WTC11 (cell line): ENCODE data around the gene CDC20. TPM values are rescaled to one million over a fixed set of nuclear protein-coding genes. Genes with fewer than 3 reads are reported as not detected.

ENCODE experiments used
- ATAC-seq: fragments of 200-7000 bp; cut with Tn5 transposase; 2 replicates; pipeline ENCODE4 v1.10.0; 2021; ENCODE audit warnings: mild to moderate bottlenecking, moderate library complexity
- CTCF ChIA-PET: fragments of 300-600 bp; sonication (Branson Sonifier 250); formaldehyde crosslinking; loops from one replicate; lab custom pipeline; 2021; ENCODE audit warnings: antibody characterized with exemption; lab: Charles Lee
- POLR2A ChIA-PET: fragments of 350-600 bp; sonication (Branson Sonifier 250); formaldehyde crosslinking; loops from one replicate; lab custom pipeline; 2021; ENCODE audit warnings: antibody characterized with exemption; lab: Charles Lee
- DNase-seq: peaks from one replicate; pipeline ENCODE4 v3.0.0; 2021; ENCODE audit warnings: low spot score
- H3K27ac Mint-ChIP-seq: 2 replicates; pipeline ENCODE4 v1.8.0; 2021; ENCODE audit warnings: mixed read lengths
- H3K27me3 Mint-ChIP-seq: 2 replicates; pipeline ENCODE4 v1.8.0; 2021; ENCODE audit warnings: low read depth, mild to moderate bottlenecking, moderate library complexity, mixed read lengths
- H3K36me3 Mint-ChIP-seq: 2 replicates; pipeline ENCODE4 v1.8.0; 2021; ENCODE audit warnings: mixed read lengths
- H3K4me1 Mint-ChIP-seq: 2 replicates; pipeline ENCODE4 v1.8.0; 2022; ENCODE audit warnings: mixed read lengths
- H3K4me3 Mint-ChIP-seq: 2 replicates; pipeline ENCODE4 v1.8.0; 2021; ENCODE audit warnings: mild to moderate bottlenecking, moderate library complexity, mixed read lengths
- H3K9me3 Mint-ChIP-seq: 2 replicates; pipeline ENCODE4 v1.8.0; 2021; ENCODE audit warnings: mixed read lengths
- AR ChIP-seq: fragments of 250-450 bp; sonication (Bioruptor Pico); IDR thresholded peaks from 2 replicates; pipeline ENCODE4 v1.9.0; 2021; ENCODE audit warnings: mild to moderate bottlenecking
- ATF1 ChIP-seq: sonication (generic); formaldehyde crosslinking; IDR thresholded peaks from 2 replicates; pipeline ENCODE4 v1.8.1; 2023; ENCODE audit warnings: mild to moderate bottlenecking, moderate library complexity, missing genetic modification reagents
- ATF3 ChIP-seq: sonication (generic); formaldehyde crosslinking; conservative IDR thresholded peaks from 2 replicates; pipeline ENCODE4 v1.8.1; 2022; ENCODE audit warnings: mild to moderate bottlenecking, missing genetic modification reagents
- CBFB ChIP-seq: sonication (generic); formaldehyde crosslinking; IDR thresholded peaks from 2 replicates; pipeline ENCODE4 v1.8.1; 2022; ENCODE audit warnings: mild to moderate bottlenecking, low read depth, missing genetic modification reagents
- CREB1 ChIP-seq: sonication (generic); formaldehyde crosslinking; IDR thresholded peaks from 2 replicates; pipeline ENCODE4 v1.8.0; 2023; ENCODE audit warnings: mild to moderate bottlenecking, missing genetic modification reagents
- EMX1 ChIP-seq: fragments of 250-450 bp; sonication (Bioruptor Pico); IDR thresholded peaks from 2 replicates; pipeline ENCODE4 v1.8.0; 2021; ENCODE audit warnings: mild to moderate bottlenecking
- ETV6 ChIP-seq: sonication (generic); formaldehyde crosslinking; IDR thresholded peaks from 2 replicates; pipeline ENCODE4 v1.8.1; 2022; ENCODE audit warnings: mild to moderate bottlenecking, missing genetic modification reagents
- GRHL2 ChIP-seq: fragments of 250-450 bp; sonication (Bioruptor Pico); IDR thresholded peaks from 2 replicates; pipeline ENCODE4 v1.8.0; 2022; ENCODE audit warnings: mild to moderate bottlenecking, moderate library complexity; ENCODE audit not compliant: insufficient replicate concordance, severe bottlenecking
- JAZF1 ChIP-seq: fragments of 250-450 bp; sonication (Bioruptor Pico); IDR thresholded peaks from 2 replicates; pipeline ENCODE4 v1.9.0; 2021; ENCODE audit warnings: moderate library complexity, mild to moderate bottlenecking, inconsistent platforms
- KAT7 ChIP-seq: sonication (generic); formaldehyde crosslinking; IDR thresholded peaks from 2 replicates; pipeline ENCODE4 v1.8.1; 2023; ENCODE audit warnings: missing genetic modification reagents, mild to moderate bottlenecking, borderline replicate concordance
- MLX ChIP-seq: sonication (generic); formaldehyde crosslinking; IDR thresholded peaks from 2 replicates; pipeline ENCODE4 v1.8.1; 2023; ENCODE audit warnings: mild to moderate bottlenecking, missing genetic modification reagents, moderate library complexity
- MYBL2 ChIP-seq: sonication (generic); formaldehyde crosslinking; IDR thresholded peaks from 2 replicates; pipeline ENCODE4 v1.8.1; 2023; ENCODE audit warnings: mild to moderate bottlenecking, moderate library complexity, missing genetic modification reagents
- NFATC4 ChIP-seq: fragments of 250-450 bp; sonication (Bioruptor Pico); IDR thresholded peaks from 2 replicates; pipeline ENCODE4 v1.9.0; 2021; ENCODE audit warnings: mild to moderate bottlenecking
- NFE2L1 ChIP-seq: sonication (generic); formaldehyde crosslinking; IDR thresholded peaks from 2 replicates; pipeline ENCODE4 v1.8.1; 2023; ENCODE audit warnings: missing genetic modification reagents
- NFYB ChIP-seq: sonication (generic); formaldehyde crosslinking; conservative IDR thresholded peaks from 2 replicates; pipeline ENCODE4 v1.8.0; 2022; ENCODE audit warnings: low read depth, missing genetic modification reagents
- NR2C2 ChIP-seq: sonication (generic); formaldehyde crosslinking; IDR thresholded peaks from 2 replicates; pipeline ENCODE4 v1.8.0; 2022; ENCODE audit warnings: mild to moderate bottlenecking, missing genetic modification reagents
- OVOL2 ChIP-seq: fragments of 250-450 bp; sonication (Bioruptor Pico); IDR thresholded peaks from 2 replicates; pipeline ENCODE4 v1.9.0; 2021; ENCODE audit warnings: mild to moderate bottlenecking, borderline replicate concordance
- SMAD4 ChIP-seq: sonication (generic); formaldehyde crosslinking; IDR thresholded peaks from 2 replicates; pipeline ENCODE4 v1.8.0; 2022; ENCODE audit warnings: mild to moderate bottlenecking, missing genetic modification reagents
- SOX15 ChIP-seq: fragments of 250-450 bp; sonication (Bioruptor Pico); IDR thresholded peaks from 2 replicates; pipeline ENCODE4 v1.9.0; 2021; ENCODE audit warnings: mild to moderate bottlenecking
- ZMAT4 ChIP-seq: fragments of 250-450 bp; sonication (Bioruptor Pico); IDR thresholded peaks from 2 replicates; pipeline ENCODE4 v1.9.0; 2021; ENCODE audit warnings: mild to moderate bottlenecking
- ZNF263 ChIP-seq: sonication (generic); formaldehyde crosslinking; IDR thresholded peaks from 2 replicates; pipeline ENCODE4 v1.8.1; 2022; ENCODE audit warnings: low read depth, mild to moderate bottlenecking, moderate library complexity, missing genetic modification reagents
- ZNF416 ChIP-seq: fragments of 250-450 bp; sonication (Bioruptor Pico); IDR thresholded peaks from 2 replicates; pipeline ENCODE4 v1.9.0; 2021; ENCODE audit warnings: mild to moderate bottlenecking, inconsistent platforms
- ZNF512 ChIP-seq: sonication (generic); formaldehyde crosslinking; IDR thresholded peaks from 2 replicates; pipeline ENCODE4 v1.8.1; 2022; ENCODE audit warnings: missing genetic modification reagents, borderline replicate concordance
- ZNF671 ChIP-seq: fragments of 250-450 bp; sonication (Bioruptor Pico); IDR thresholded peaks from 2 replicates; pipeline ENCODE4 v1.8.0; 2021; ENCODE audit warnings: mild to moderate bottlenecking
- total RNA-seq: library from RNA; stranded (reverse); gene quantifications from 3 replicates; pipeline ENCODE4 v1.2.3, GENCODE V29; 2021
- TF ChIP-seq, protein P1 (sequence below): fragments of 250-450 bp; sonication (Bioruptor Pico); IDR thresholded peaks from 2 replicates; pipeline ENCODE4 v1.9.0; 2021; ENCODE audit warnings: moderate library complexity, mild to moderate bottlenecking, inconsistent platforms, borderline replicate concordance
- TF ChIP-seq, protein P2 (sequence below): sonication (generic); formaldehyde crosslinking; IDR thresholded peaks from 2 replicates; pipeline ENCODE4 v1.8.0; 2023; ENCODE audit warnings: missing genetic modification reagents
- TF ChIP-seq, protein P3 (sequence below): sonication (generic); formaldehyde crosslinking; IDR thresholded peaks from 2 replicates; pipeline ENCODE4 v1.8.0; 2022; ENCODE audit warnings: missing genetic modification reagents

CDC20 gene
- total RNA-seq, 1 experiment from 2014 or later: 280 TPM

DNA sequence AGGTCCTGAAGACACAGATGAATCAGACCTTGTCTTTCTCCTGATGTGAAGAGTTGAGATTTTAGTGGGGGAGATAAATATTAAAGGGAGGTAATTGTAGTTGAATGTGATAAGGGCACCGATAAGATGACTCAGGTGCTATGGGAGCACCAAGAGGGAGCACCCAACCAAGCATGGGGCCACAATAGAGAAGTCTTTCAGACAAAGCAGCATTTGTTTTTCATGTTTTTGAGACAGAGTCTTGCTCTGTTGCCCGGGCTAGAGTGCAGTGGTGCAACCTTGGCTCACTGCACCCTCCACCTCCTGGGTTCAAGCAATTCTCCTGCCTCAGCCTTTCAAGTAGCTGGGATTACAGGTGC is 47.1 kb downstream of the CDC20 start:
- ATAC-seq (no peak), DNase-seq (no peak)
- Mint-ChIP-seq H3K27me3 (no peaks in the 10 kb centered on the region), H3K4me3 (no peak overlapping the region), H3K36me3 (peaks cover 36% of the 10 kb centered on the region), H3K4me1 (no peaks in the 10 kb centered on the region), H3K27ac (no peak overlapping the region), H3K9me3 (no peaks in the 10 kb centered on the region)
- ChIA-PET POLR2A (no interaction called here), CTCF (interaction anchor here (0.9 kb wide), 1 partner anchor 9 kb away, joined by 5 read pairs; no protein-coding TSS in a partner anchor)
- TF ChIP-seq MYBL2 (CRISPR knock-in tag) (no peak), ZNF416 (CRISPR knock-in tag) (no peak), ZNF512 (CRISPR knock-in tag) (no peak), GRHL2 (no peak), ATF1 (CRISPR knock-in tag) (no peak), ZNF263 (CRISPR knock-in tag) (no peak), NFYB (CRISPR knock-in tag) (no peak), JAZF1 (no peak), OVOL2 (CRISPR knock-in tag) (no peak), ZMAT4 (CRISPR knock-in tag) (no peak), ETV6 (CRISPR knock-in tag) (no peak), CREB1 (CRISPR knock-in tag) (no peak), CBFB (CRISPR knock-in tag) (no peak), NR2C2 (CRISPR knock-in tag) (no peak)
- TF ChIP-seq, protein P1, sequence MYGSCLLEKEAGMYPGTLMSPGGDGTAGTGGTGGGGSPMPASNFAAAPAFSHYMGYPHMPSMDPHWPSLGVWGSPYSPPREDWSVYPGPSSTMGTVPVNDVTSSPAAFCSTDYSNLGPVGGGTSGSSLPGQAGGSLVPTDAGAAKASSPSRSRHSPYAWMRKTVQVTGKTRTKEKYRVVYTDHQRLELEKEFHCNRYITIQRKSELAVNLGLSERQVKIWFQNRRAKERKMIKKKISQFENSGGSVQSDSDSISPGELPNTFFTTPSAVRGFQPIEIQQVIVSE: no peak
- TF ChIP-seq, protein P2, sequence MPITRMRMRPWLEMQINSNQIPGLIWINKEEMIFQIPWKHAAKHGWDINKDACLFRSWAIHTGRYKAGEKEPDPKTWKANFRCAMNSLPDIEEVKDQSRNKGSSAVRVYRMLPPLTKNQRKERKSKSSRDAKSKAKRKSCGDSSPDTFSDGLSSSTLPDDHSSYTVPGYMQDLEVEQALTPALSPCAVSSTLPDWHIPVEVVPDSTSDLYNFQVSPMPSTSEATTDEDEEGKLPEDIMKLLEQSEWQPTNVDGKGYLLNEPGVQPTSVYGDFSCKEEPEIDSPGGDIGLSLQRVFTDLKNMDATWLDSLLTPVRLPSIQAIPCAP (CRISPR knock-in tag): no peak
- TF ChIP-seq, protein P3, sequence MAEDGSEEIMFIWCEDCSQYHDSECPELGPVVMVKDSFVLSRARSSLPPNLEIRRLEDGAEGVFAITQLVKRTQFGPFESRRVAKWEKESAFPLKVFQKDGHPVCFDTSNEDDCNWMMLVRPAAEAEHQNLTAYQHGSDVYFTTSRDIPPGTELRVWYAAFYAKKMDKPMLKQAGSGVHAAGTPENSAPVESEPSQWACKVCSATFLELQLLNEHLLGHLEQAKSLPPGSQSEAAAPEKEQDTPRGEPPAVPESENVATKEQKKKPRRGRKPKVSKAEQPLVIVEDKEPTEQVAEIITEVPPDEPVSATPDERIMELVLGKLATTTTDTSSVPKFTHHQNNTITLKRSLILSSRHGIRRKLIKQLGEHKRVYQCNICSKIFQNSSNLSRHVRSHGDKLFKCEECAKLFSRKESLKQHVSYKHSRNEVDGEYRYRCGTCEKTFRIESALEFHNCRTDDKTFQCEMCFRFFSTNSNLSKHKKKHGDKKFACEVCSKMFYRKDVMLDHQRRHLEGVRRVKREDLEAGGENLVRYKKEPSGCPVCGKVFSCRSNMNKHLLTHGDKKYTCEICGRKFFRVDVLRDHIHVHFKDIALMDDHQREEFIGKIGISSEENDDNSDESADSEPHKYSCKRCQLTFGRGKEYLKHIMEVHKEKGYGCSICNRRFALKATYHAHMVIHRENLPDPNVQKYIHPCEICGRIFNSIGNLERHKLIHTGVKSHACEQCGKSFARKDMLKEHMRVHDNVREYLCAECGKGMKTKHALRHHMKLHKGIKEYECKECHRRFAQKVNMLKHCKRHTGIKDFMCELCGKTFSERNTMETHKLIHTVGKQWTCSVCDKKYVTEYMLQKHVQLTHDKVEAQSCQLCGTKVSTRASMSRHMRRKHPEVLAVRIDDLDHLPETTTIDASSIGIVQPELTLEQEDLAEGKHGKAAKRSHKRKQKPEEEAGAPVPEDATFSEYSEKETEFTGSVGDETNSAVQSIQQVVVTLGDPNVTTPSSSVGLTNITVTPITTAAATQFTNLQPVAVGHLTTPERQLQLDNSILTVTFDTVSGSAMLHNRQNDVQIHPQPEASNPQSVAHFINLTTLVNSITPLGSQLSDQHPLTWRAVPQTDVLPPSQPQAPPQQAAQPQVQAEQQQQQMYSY (CRISPR knock-in tag): no peak

- Mint-ChIP-seq H3K4me1 (no peaks in the 10 kb centered on the region), H3K27ac (no peak overlapping the region), H3K9me3 (peaks cover 6% of the 10 kb centered on the region), H3K36me3 (peaks cover 19% of the 10 kb centered on the region), H3K4me3 (no peak overlapping the region), H3K27me3 (no peaks in the 10 kb centered on the region)
- ATAC-seq (no peak), DNase-seq (no peak)
- POLR2A ChIA-PET: no interaction called here
- CTCF ChIA-PET: no interaction called here
- no peak for TF ChIP-seq NFATC4 (CRISPR knock-in tag)
- no peak for TF ChIP-seq MYBL2 (CRISPR knock-in tag)
- no peak for TF ChIP-seq SOX15 (CRISPR knock-in tag)
- TF ChIP-seq ATF3: no peak
- no peak for TF ChIP-seq KAT7 (CRISPR knock-in tag)
- TF ChIP-seq, protein P1: no peak
- no peak for TF ChIP-seq AR (CRISPR knock-in tag)
- TF ChIP-seq EMX1: no peak
- TF ChIP-seq MLX: no peak
- TF ChIP-seq NFE2L1 (CRISPR knock-in tag): no peak
- TF ChIP-seq ZNF671: no peak
- no peak for TF ChIP-seq SMAD4
Observed at GRCh38 chr1:43410571-43410970, 51.8 kb downstream of the CDC20 start.
